Hepatocyte (in vitro differentiated cells): ENCODE measurements around the gene USP43. TPM values are rescaled to one million over a fixed set of nuclear protein-coding genes. Genes with fewer than 3 reads are reported as not detected.

Source experiments
- DNase-seq: peaks from one replicate; pipeline ENCODE4 v3.0.0-alpha.2; 2016; ENCODE audit warnings: low spot score
- H2AFZ ChIP-seq: fragments of 200-600 bp; sonication (generic); 2 replicates; pipeline ENCODE4 v1.6.0; 2016; ENCODE audit warnings: antibody characterized with exemption, mild to moderate bottlenecking
- H3K27ac ChIP-seq: fragments of 200-600 bp; sonication (generic); 2 replicates; pipeline ENCODE4 v1.5.1; 2016; ENCODE audit warnings: mild to moderate bottlenecking
- H3K27me3 ChIP-seq: fragments of 200-600 bp; sonication (generic); 2 replicates; pipeline ENCODE4 v1.6.1; 2016
- H3K36me3 ChIP-seq: fragments of 200-600 bp; sonication (generic); replicated peaks from 2 replicates; pipeline ENCODE4 v1.5.1; 2016; ENCODE audit warnings: low read depth; ENCODE audit not compliant: insufficient read depth
- H3K4me1 ChIP-seq: fragments of 200-600 bp; sonication (generic); 2 replicates; pipeline ENCODE4 v1.5.1; 2016; ENCODE audit warnings: mild to moderate bottlenecking, moderate library complexity; ENCODE audit not compliant: insufficient read depth
- H3K4me2 ChIP-seq: fragments of 200-600 bp; sonication (generic); 2 replicates; pipeline ENCODE4 v1.6.0; 2016
- H3K4me3 ChIP-seq: fragments of 200-600 bp; sonication (generic); 2 replicates; pipeline ENCODE4 v1.5.1; 2016; ENCODE audit warnings: mild to moderate bottlenecking
- H3K79me2 ChIP-seq: fragments of 200-600 bp; sonication (generic); 2 replicates; pipeline ENCODE4 v1.6.0; 2017; ENCODE audit warnings: mild to moderate bottlenecking
- H3K9me2 ChIP-seq: fragments of 200-600 bp; sonication (generic); replicated peaks from 2 replicates; pipeline ENCODE4 v1.6.0; 2017; ENCODE audit warnings: mild to moderate bottlenecking; ENCODE audit not compliant: insufficient read depth
- H3K9me3 ChIP-seq: fragments of 200-600 bp; sonication (generic); 2 replicates; pipeline ENCODE4 v1.5.1; 2016; ENCODE audit warnings: low read depth, mild to moderate bottlenecking
- H4K20me1 ChIP-seq: fragments of 200-600 bp; sonication (generic); 2 replicates; pipeline ENCODE4 v1.6.0; 2016; ENCODE audit warnings: mild to moderate bottlenecking; ENCODE audit not compliant: insufficient read depth, poor library complexity, severe bottlenecking
- CTCF ChIP-seq: fragments of 200-600 bp; sonication (generic); IDR thresholded peaks from 2 replicates; pipeline ENCODE4 v1.5.1; 2016; ENCODE audit warnings: antibody characterized with exemption, mild to moderate bottlenecking; ENCODE audit not compliant: poor library complexity
- EZH2 ChIP-seq: fragments of 200-600 bp; sonication (generic); IDR thresholded peaks from 2 replicates; pipeline ENCODE4 v1.6.1; 2016; ENCODE audit warnings: antibody characterized with exemption, mild to moderate bottlenecking, borderline replicate concordance
- EZH2phosphoT487 ChIP-seq: fragments of 200-600 bp; sonication (generic); IDR thresholded peaks from one replicate; pipeline ENCODE4 v1.6.1; 2018; ENCODE audit warnings: antibody characterized with exemption, mild to moderate bottlenecking, low read depth, moderate library complexity; ENCODE audit not compliant: unreplicated experiment, severe bottlenecking
- WGBS: methylation state at CpG from one replicate; pipeline ENCODE4 v1.1.6; 2016; ENCODE audit warnings: low lambda C conversion rate; ENCODE audit errors: missing lambda C conversion rate; 5-methylcytosine and 5-hydroxymethylcytosine counted together
- polyA plus RNA-seq: library from polyadenylated mRNA; unstranded; fragments of >200 nt; fragmentation: Nextera tagmentation; extraction: Ambion mirVana; gene quantifications from 2 replicates; pipeline ENCODE4 v1.2.1, GENCODE V29; 2016
- total RNA-seq: library from RNA; depleted of rRNA; stranded (reverse); fragments of >200 nt; gene quantifications from 2 replicates; pipeline ENCODE4 v1.2.3, GENCODE V29; 2014

Gene USP43
- total and polyA plus RNA-seq, 2 experiments from 2014 or later = 3.6 to 5.2 TPM

GRCh38 chr17:9726291-9726690, 81.0 kb downstream of the USP43 start:
- Histone ChIP-seq H4K20me1 (no peaks in the 10 kb centered on the region), H3K9me3 (no peaks in the 10 kb centered on the region), H3K4me3 (no peak overlapping the region), H2AFZ (no peak overlapping the region), H3K4me2 (no peak overlapping the region), H3K9me2 (no peaks in the 10 kb centered on the region), H3K4me1 (no peaks in the 10 kb centered on the region), H3K27ac (no peak overlapping the region), H3K27me3 (no peaks in the 10 kb centered on the region), H3K36me3 (no peaks in the 10 kb centered on the region), H3K79me2 (no peaks in the 10 kb centered on the region)
- WGBS = 84% methylated on average over 6 of the region's 6 CpGs
- no peak for DNase-seq
- TF ChIP-seq CTCF (no peak), EZH2 (no peak), EZH2phosphoT487 (no peak)

- H3K4me3 ChIP-seq = no peak overlapping the region
- no peaks in the 10 kb centered on the region for H3K9me2 ChIP-seq
- H3K9me3 ChIP-seq = no peaks in the 10 kb centered on the region
- no peaks in the 10 kb centered on the region for H3K4me1 ChIP-seq
- no peak overlapping the region for H2AFZ ChIP-seq
- 97% methylated on average over 18 of the region's 18 CpGs for WGBS
- no peaks in the 10 kb centered on the region for H3K79me2 ChIP-seq
- H3K4me2 ChIP-seq = no peak overlapping the region
- H3K36me3 ChIP-seq = no peaks in the 10 kb centered on the region
- no peak for DNase-seq
- no peaks in the 10 kb centered on the region for H3K27me3 ChIP-seq
- H4K20me1 ChIP-seq = no peaks in the 10 kb centered on the region
- H3K27ac ChIP-seq = no peak overlapping the region
- TF ChIP-seq EZH2phosphoT487 (no peak), CTCF (no peak), EZH2 (no peak)
Observed at GRCh38 chr17:9728005-9728404, 82.7 kb downstream of the USP43 start.

- no peak overlapping the region for H3K4me2 ChIP-seq
- no peak for TF ChIP-seq EZH2
- no peak for TF ChIP-seq CTCF
- TF ChIP-seq EZH2phosphoT487 = no peak
- no peaks in the 10 kb centered on the region for H3K36me3 ChIP-seq
- no peaks in the 10 kb centered on the region for H3K27me3 ChIP-seq
- WGBS = 83% methylated on average over 12 of the region's 12 CpGs
- no peak overlapping the region for H3K4me3 ChIP-seq
- no peak overlapping the region for H2AFZ ChIP-seq
- no peaks in the 10 kb centered on the region for H3K9me3 ChIP-seq
- H3K4me1 ChIP-seq = no peaks in the 10 kb centered on the region
- no peaks in the 10 kb centered on the region for H3K79me2 ChIP-seq
- no peaks in the 10 kb centered on the region for H3K9me2 ChIP-seq
- no peak for DNase-seq
- no peaks in the 10 kb centered on the region for H4K20me1 ChIP-seq
- no peak overlapping the region for H3K27ac ChIP-seq
Observed at GRCh38 chr17:9728564-9728963, 83.2 kb downstream of the USP43 start.
